Endothelial cell of umbilical vein (primary cell): ENCODE data around the gene GIPC3. TPM values are rescaled to one million over a fixed set of nuclear protein-coding genes. Genes with fewer than 3 reads are reported as not detected.

Experiments
- BruUV-seq: library from RNA; stranded (reverse); fragments of 400-500 nt; replicated peaks from 2 replicates; lab custom pipeline; 2021; lab: Mats Ljungman, UMichigan
- CTCF ChIA-PET: fragments of 300-600, 350-600 bp; sonication (Branson Sonifier 250); formaldehyde crosslinking; loops from one replicate; lab custom pipeline; 2021; ENCODE audit warnings: antibody characterized with exemption, inconsistent platforms; lab: Charles Lee
- POLR2A ChIA-PET: fragments of 300-600, 350-600 bp; sonication (Branson Sonifier 250); formaldehyde crosslinking; loops from one replicate; lab custom pipeline; 2021; ENCODE audit warnings: antibody characterized with exemption, inconsistent platforms; lab: Charles Lee
- DNase-seq: peaks from one replicate; pipeline ENCODE4 v3.0.0-alpha.2; 2011; ENCODE audit warnings: low read depth, low spot score
- FAIRE-seq: peaks from 2 replicates; lab custom pipeline; 2011; peaks lifted over from hg19 to GRCh38; lab: Jason Lieb, UNC
- H2AFZ ChIP-seq: 2 replicates; pipeline ENCODE4 v1.6.0; 2012; ENCODE audit warnings: low read depth, low read length, control low read depth, inconsistent platforms
- H3K27ac ChIP-seq: 2 replicates; pipeline ENCODE4 v1.5.1; 2011; ENCODE audit warnings: low read depth, mild to moderate bottlenecking, control low read depth, low read length, moderate library complexity; ENCODE audit not compliant: insufficient read depth
- H3K27me3 ChIP-seq, 2 experiments: 2 replicates each; pipeline versions ENCODE4 v1.6.0 to v1.6.1; 2011; ENCODE audit warnings: low read length in 2 of 2, mixed read lengths in 1 of 2; ENCODE audit not compliant: control insufficient read depth in 2 of 2, insufficient read depth in 2 of 2
- H3K36me3 ChIP-seq, 2 experiments: 2 replicates in 1 of 2; 3 replicates in 1 of 2; pipeline ENCODE4 v1.5.1; 2011; ENCODE audit warnings: low read length in 2 of 2, mild to moderate bottlenecking in 1 of 2, moderate library complexity in 1 of 2; ENCODE audit not compliant: control insufficient read depth in 2 of 2, insufficient read depth in 2 of 2; ENCODE audit errors: extremely low read depth in 1 of 2
- H3K4me1 ChIP-seq: 3 replicates; pipeline ENCODE4 v1.5.1; 2011; ENCODE audit warnings: mild to moderate bottlenecking, low read length; ENCODE audit not compliant: control insufficient read depth, insufficient read depth; ENCODE audit errors: extremely low read depth
- H3K4me2 ChIP-seq: 2 replicates; pipeline ENCODE4 v1.6.1; 2011; ENCODE audit warnings: low read length, control low read depth, mixed read lengths; ENCODE audit not compliant: insufficient read depth
- H3K4me3 ChIP-seq, 3 experiments: fragments of 200-600 bp in 1 of 3; sonication (generic), shearing (Covaris generic) in 1 of 3; replicated peaks in 1 of 3; 2 replicates each; pipeline ENCODE4 v1.5.1; 2011 to 2016; ENCODE audit warnings: control low read depth in 3 of 3, low read length in 3 of 3, mild to moderate bottlenecking in 2 of 3, inconsistent platforms in 1 of 3, low read depth in 1 of 3, moderate library complexity in 1 of 3; ENCODE audit not compliant: insufficient read depth in 1 of 3
- H3K79me2 ChIP-seq: 2 replicates; pipeline ENCODE4 v1.6.0; 2012; ENCODE audit warnings: low read length, inconsistent platforms; ENCODE audit not compliant: control insufficient read depth, insufficient read depth
- H3K9ac ChIP-seq: replicated peaks from 2 replicates; pipeline ENCODE3; 2011; ENCODE audit warnings: low read length, control low read depth; ENCODE audit not compliant: insufficient read depth; ENCODE audit errors: extremely low read depth
- H3K9me1 ChIP-seq: replicated peaks from 3 replicates; pipeline ENCODE4 v1.6.0; 2011; ENCODE audit warnings: mild to moderate bottlenecking, low read length; ENCODE audit not compliant: control insufficient read depth, insufficient read depth; ENCODE audit errors: extremely low read depth
- H3K9me3 ChIP-seq: replicated peaks from 2 replicates; pipeline ENCODE4 v1.5.1; 2012; ENCODE audit warnings: low read length, inconsistent platforms; ENCODE audit not compliant: control insufficient read depth, insufficient read depth
- H4K20me1 ChIP-seq: replicated peaks from 2 replicates; pipeline ENCODE3; 2011; ENCODE audit warnings: mild to moderate bottlenecking, low read length; ENCODE audit not compliant: control insufficient read depth, insufficient read depth; ENCODE audit errors: extremely low read depth
- CTCF ChIP-seq, 2 donors: IDR thresholded peaks; 1 replicate in 1 of 2; 2 replicates in 1 of 2; pipeline ENCODE4 v1.5.1; 2011; ENCODE audit warnings: low read length in 2 of 2, mild to moderate bottlenecking in 2 of 2, moderate library complexity in 2 of 2, control low read depth in 1 of 2, inconsistent platforms in 1 of 2, low read depth in 1 of 2; ENCODE audit not compliant: insufficient read depth in 1 of 2; ENCODE audit errors: extremely low read depth in 1 of 2
- EZH2 ChIP-seq: IDR thresholded peaks from 2 replicates; pipeline ENCODE4 v1.6.1; 2012; ENCODE audit warnings: borderline replicate concordance, low read depth, mild to moderate bottlenecking, moderate library complexity, low read length, inconsistent platforms; ENCODE audit not compliant: severe bottlenecking
- FOS ChIP-seq: IDR thresholded peaks from 2 replicates; pipeline ENCODE4 v1.6.1; 2011; ENCODE audit warnings: mild to moderate bottlenecking, low read length, moderate library complexity, borderline replicate concordance; ENCODE audit not compliant: insufficient read depth
- GATA2 ChIP-seq: IDR thresholded peaks from 2 replicates; pipeline ENCODE4 v1.7.0; 2011; ENCODE audit warnings: low read depth, mild to moderate bottlenecking, moderate library complexity, mixed read lengths, low read length; ENCODE audit not compliant: insufficient read length, insufficient read depth
- JUN ChIP-seq: IDR thresholded peaks from 2 replicates; pipeline ENCODE4 v1.6.1; 2011; ENCODE audit warnings: borderline replicate concordance, low read depth; ENCODE audit not compliant: insufficient read length, insufficient read depth
- MYC ChIP-seq: IDR thresholded peaks from one replicate; pipeline ENCODE4 v1.6.1; 2011; ENCODE audit warnings: mild to moderate bottlenecking, low read depth, low read length
- POLR2A ChIP-seq: IDR thresholded peaks from 2 replicates; pipeline ENCODE4 v1.6.1; 2012; ENCODE audit warnings: low read depth, mild to moderate bottlenecking, control low read depth, low read length
- POLR2AphosphoS5 ChIP-seq: IDR thresholded peaks from 2 replicates; pipeline ENCODE4 v1.6.1; 2012; ENCODE audit warnings: low read depth, mild to moderate bottlenecking, control low read depth, low read length, moderate library complexity; ENCODE audit not compliant: insufficient read depth
- dilution Hi-C: fragments of 300-500 bp; cut with MboI; formaldehyde crosslinking; loops from one replicate; pipeline ENCODE4 v1.15.0; 2019; ENCODE audit warnings: low sequenced_read_pairs; ENCODE audit not compliant: extremely low pct_ligation_motif_present
- intact Hi-C: fragments of 100-400 bp; cut with micrococcal nuclease; formaldehyde crosslinking; loops from one replicate; pipeline ENCODE4 v1.10.0; 2022
- polyA plus RNA-seq, 4 experiments: library from polyadenylated mRNA; depleted of rRNA in 3 of 4; stranded (reverse) in 3 of 4; unstranded in 1 of 4; fragments of >200 nt; gene quantifications; 2 replicates each; pipeline versions ENCODE4 v1.2.1 to v1.2.3, GENCODE V29; 2011 to 2012; ENCODE audit warnings: missing spikeins in 1 of 4
- total RNA-seq: library from RNA; stranded (reverse); gene quantifications from 2 replicates; pipeline ENCODE4 v1.2.3, GENCODE V29; 2021
- TF ChIP-seq, protein P1 (sequence below): IDR thresholded peaks from 2 replicates; pipeline ENCODE4 v1.6.1; 2011; ENCODE audit not compliant: insufficient read depth, insufficient read length

GIPC3 gene
- total and polyA plus RNA-seq, 2 donors (not counting 3 experiments of a cell fraction or from before 2014, with no cell fraction given), result 2.2 to 6.6 TPM

- dilution Hi-C loops (no loop called here), intact Hi-C loops (no loop called here)
- H3K9ac ChIP-seq, result no peak overlapping the region
- no peak overlapping the region for H3K4me3 ChIP-seq
- ChIA-PET CTCF (interaction anchor here (1.6 kb wide), 1 partner anchor 328 kb away, joined by 3 read pairs; no protein-coding TSS in a partner anchor), POLR2A (no interaction called here)
- H3K36me3 ChIP-seq, result peaks cover 0 to 28% of the 10 kb centered on the region in 2 experiments
- no peaks in the 10 kb centered on the region for H3K9me1 ChIP-seq
- FAIRE-seq (no peak), DNase-seq (no peak)
- no peak for TF ChIP-seq FOS
- no peak for TF ChIP-seq POLR2AphosphoS5
- no peak for TF ChIP-seq POLR2A
- TF ChIP-seq EZH2, result no peak
- TF ChIP-seq CTCF (IDR thresholded peaks at IDR 0.05; ENCODE audit: extremely low read depth in 1 of 2, insufficient read depth in 1 of 2, low read depth in 1 of 2, low read length in 2 of 2), result no peak
- TF ChIP-seq, protein P1, sequence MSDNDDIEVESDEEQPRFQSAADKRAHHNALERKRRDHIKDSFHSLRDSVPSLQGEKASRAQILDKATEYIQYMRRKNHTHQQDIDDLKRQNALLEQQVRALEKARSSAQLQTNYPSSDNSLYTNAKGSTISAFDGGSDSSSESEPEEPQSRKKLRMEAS, result no peak
- TF ChIP-seq GATA2, result no peak
- TF ChIP-seq MYC, result no peak
- TF ChIP-seq JUN, result no peak
- no TSS peak for BruUV-seq
- no peak overlapping the region for H3K4me2 ChIP-seq
- no peaks in the 10 kb centered on the region for H4K20me1 ChIP-seq
- no peak overlapping the region for H2AFZ ChIP-seq
- H3K4me1 ChIP-seq, result no peaks in the 10 kb centered on the region
- H3K27me3 ChIP-seq, result no peaks in the 10 kb centered on the region
- H3K27ac ChIP-seq, result no peak overlapping the region
- H3K79me2 ChIP-seq, result no peaks in the 10 kb centered on the region
- H3K9me3 ChIP-seq, result no peaks in the 10 kb centered on the region
These were observed 47.7 kb downstream of the GIPC3 start for GRCh38 chr19:3632739-3633558.
